GM19043 (cell line): ENCODE data around the gene ENTPD7.
"Not testable (repeated sequence)": the region's sequence is repeated elsewhere in the genome, so short reads cannot be mapped to it uniquely, and the experiment has no call there.

Source experiments
- ATAC-seq: cut with Tn5 transposase; IDR thresholded peaks from one replicate; pipeline ENCODE4 v1.9.1; 2021; ENCODE audit warnings: low read depth; ENCODE audit not compliant: unreplicated experiment

ENTPD7 gene, protein sequence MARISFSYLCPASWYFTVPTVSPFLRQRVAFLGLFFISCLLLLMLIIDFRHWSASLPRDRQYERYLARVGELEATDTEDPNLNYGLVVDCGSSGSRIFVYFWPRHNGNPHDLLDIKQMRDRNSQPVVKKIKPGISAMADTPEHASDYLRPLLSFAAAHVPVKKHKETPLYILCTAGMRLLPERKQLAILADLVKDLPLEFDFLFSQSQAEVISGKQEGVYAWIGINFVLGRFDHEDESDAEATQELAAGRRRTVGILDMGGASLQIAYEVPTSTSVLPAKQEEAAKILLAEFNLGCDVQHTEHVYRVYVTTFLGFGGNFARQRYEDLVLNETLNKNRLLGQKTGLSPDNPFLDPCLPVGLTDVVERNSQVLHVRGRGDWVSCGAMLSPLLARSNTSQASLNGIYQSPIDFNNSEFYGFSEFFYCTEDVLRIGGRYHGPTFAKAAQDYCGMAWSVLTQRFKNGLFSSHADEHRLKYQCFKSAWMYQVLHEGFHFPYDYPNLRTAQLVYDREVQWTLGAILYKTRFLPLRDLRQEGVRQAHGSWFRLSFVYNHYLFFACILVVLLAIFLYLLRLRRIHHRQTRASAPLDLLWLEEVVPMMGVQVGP

DNA sequence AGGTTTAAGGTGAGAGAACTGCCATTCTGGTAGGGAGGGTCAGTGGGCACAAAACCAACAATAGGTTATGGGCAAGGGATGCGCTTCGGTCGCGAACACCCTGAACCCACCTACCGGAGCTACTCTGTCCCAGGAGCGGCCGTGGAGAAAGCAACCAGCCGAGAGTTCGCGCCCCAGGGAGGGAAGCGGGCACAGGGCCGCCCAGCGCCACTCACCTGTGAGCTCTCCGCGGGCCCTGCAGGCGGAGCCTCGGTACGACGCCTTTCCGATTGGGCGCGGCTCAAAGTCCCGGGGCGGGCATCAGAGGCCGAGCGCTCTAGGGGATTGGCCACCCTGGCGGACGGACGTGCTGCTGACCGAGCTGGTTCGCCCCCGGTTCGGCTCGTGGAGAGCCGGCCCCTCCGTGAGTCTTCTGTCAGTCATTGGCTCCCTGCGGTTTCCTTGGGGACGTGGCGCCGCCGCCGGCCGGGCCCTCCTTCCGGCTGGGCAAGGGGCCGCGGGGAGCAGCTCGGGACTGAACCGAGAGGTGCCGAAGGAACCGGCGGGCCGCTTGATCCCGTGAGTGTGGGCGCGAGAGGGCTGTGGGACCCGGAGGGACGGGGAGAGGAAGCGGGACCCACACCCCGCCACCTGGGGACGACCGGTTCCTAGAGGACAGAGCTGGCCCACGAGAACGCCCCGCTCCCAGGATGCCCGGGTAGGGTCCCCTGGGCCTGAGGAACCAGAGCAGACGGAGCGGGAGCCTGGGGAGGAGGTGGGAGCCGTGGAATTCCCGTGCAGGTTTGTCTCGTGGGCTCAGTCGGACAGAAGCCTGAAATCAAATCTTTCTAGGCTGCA is at the start of gene ENTPD7:
Gene ENTPD7, plus strand, starts transcription at position 479 of the 837 bp plus-strand sequence. CDS start 448 bp downstream, outside the sequence.
- peak; percentile 99 for ATAC-seq

DNA sequence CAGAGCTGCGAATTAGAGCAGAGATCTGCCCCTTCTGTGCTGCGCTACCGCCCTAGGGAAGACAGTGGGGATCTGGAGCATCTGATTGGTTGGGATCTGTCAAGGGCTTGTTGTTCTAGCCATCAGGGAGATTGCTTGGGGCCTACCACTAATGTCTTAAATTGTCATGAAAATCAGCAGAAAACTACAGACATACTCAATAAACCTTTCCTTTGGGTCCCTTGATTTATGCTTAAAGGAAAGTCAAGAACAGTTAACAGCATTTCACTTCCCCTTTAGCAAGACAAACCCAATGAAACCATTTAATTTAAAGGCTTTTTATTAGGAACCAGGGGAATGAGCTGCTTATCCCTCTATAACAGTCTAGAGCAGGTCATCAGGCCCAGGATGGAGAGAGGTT is 49.1 kb upstream of the ENTPD7 start:
- no peak for ATAC-seq

DNA sequence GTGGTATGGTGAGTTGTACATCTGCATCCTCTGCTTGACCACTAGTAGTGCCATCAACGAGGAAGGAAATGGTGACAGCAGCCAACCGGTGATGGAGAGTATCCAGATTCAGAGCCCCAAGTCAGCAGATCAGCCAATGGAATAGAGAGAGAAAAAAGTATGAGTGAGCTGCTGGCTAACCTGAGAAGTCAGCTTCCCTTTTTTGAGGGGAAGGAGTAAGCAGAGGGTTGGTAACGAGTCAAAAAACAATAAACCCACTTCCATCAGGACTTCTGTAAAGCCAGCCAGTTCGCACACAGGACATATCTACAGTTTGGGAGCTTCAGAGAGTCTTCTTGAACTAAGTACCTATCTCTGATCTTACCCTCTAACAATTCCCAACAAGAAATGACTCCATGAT is 48.0 kb upstream of the ENTPD7 start:
- no peak for ATAC-seq

DNA sequence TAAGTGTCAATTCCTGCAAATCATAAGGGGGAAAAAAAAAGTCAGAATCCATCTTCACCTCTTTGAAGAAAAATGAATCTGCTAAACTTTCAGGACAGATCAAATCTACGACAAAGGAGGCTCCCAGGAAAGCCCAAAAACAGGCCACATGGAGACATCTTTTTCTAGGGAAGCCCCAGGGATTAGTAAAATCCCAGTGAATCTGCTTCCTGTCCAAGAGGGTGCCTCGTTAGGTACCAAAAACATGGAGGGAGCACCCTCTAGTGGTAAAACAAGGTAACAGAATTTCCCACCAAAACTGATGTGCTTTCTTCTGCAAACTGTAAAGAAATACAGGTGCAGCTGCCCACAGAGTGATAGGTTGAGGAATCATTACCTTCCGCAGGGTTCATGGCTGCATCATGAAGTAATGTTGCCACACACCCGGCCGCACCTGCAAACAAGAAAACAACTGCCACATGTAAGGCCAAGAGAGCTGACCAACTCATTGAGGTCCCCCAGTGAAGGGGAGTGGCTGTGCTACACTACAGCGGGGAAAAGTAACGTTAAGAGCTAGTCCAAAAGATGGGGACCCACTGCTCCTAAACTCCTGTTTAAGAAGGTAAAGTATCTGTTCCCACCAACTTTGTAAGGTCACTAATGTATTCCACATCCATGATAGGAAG is 47.0 kb upstream of the ENTPD7 start:
- no peak for ATAC-seq

DNA sequence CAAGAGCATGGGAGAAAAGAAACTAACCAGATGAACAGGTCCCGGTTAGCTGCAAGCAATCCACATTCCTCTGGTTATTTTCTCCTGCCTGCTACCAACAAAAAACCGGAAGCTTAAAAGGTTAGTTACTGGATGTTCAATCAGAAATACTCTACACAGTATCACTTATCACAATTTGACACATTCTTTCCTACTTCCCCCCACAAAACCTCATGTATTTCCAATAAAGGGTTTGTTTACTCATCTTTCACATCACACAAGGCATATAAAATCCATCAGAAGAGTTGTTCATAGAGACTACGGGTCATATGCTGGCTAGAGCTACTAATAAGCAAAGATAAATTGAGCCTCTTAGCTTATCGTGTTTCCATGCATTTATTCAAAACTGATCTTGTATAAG is 43.9 kb upstream of the ENTPD7 start:
- no peak for ATAC-seq

DNA sequence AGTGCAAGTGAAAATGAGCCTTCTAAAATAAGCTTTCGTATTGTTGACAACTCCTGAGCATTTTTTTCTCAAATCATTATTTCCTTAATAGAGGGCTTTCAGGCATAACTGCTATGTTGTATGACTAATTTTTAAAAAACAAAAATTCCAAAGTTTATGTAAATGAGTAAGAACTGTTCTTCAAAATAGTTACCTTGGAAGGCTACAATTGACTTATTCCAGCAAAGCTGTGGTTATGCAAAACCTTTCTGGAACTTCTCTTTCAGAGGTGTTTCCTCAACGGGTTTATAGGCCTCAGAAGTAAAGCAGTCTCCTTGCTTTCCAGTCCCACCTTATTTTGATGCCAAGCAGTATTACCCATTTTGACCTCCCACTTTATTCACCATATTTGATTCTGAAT is 41.6 kb upstream of the ENTPD7 start:
- ATAC-seq: no peak

DNA sequence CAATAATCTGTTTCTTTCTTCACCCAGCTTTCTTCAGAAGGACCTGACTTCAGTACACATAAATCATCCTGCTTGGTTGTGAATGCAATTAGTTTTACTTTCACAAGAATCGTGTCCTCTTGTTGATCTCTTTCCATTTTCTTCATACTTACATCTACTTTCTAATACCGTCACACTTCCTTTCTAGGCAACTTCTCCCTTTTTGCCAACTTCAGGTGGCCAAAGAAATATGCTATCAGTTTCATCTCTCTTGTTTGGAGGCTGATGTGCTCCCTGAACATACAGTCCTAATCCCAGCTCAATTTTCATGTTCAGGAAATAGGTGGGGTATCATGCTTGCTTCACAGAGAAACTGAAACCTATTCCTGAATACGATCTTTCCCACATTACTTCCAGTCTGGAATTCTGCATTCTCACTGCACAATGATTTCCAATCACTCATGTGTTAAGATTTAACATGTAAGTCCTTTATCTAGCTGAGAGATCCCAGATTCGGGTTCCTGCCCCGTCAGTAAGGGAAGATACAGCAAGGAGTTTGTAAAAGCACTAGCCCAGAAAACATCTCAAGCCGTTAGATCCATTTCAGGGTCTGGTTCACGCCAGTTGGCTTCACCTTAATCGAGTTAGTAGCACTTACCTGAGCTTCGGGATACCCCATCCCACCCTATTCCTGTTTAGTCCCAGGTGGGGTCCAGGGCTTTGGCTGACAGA is 40.1 kb upstream of the ENTPD7 start:
- no peak for ATAC-seq

DNA sequence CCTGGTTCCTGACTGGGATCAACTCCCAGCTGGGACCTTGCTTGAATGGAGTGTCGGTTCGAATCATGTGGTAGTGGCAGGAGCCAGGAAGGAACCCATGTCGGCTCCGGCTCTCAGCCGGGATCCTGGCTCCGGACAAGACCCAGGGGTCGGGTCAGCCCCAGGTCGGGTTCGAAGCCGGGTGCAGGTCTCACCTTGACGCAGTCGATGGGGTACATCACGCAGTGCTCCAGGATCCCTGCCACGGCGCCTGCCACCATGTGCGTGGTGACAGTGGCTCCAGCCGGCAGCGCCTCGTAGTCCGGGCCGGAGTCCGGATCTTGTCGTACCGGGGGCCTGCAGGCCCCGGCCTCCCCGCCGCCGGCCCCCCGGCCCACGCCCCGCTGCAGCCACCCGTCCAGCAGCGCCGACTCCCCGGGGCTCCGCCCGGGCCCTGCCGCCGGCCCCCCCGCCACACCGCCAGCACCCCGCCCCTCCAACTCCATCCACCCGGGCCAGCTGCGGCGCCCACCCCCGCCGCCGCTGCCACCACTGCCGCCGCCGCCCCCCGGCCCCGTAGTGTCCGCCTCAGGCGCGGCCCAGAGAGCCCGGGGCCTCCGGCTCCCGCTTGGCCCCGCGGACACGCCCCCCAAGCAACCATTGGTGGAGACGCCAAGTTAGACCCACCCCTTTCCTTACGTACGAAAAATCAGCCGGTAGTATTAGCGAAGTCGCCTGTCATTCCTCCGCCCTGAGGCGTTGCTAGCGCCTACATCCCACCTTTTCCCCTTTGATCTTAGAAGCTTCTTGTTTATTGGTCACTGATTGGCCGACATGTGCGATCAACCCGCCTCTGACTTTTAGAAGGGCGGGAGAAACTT is 39.2 kb upstream of the ENTPD7 start, which contains the start of gene SLC25A28:
Gene SLC25A28, minus strand, starts transcription at position 589 of the 860 bp plus-strand sequence. Its CDS starts 104 bp downstream, at position 485.
- ATAC-seq: no peak

DNA sequence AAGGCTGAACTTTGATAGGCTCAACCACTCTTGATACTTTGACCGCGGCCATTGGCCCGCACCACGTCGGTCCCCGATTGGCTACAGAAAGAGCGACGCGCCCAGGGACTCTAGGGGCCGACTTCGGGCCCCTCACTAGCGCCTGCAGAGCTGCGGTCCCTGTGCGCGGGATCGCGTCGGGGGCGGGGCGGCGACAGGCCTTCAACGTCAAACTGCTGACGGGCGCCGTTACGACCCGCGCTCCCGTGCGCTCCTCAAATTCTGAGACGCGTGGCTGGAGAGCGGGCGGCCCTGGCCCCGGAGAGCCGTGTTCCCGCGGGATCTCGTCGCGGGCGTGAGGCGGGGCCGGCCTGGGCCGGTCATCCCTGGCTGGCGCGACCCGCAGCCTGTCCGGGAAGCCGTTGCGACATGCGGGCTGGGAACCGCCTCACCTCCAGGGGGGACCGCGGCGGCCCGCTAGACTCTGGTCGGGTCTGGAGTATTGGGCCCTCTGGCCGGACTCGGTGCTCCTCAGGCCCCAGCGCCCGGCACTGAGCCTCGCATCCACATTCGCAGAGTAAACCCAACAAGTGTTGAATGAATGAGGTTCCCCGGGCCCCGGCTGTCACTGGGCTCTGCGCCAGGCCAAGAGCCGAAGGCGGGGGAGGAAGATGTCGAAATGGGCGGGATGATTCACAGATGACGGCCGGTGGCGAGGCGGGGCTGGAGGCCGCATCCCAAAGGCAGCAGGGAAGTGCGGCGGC is 38.4 kb upstream of the ENTPD7 start:
- ATAC-seq: peak; percentile 81

DNA sequence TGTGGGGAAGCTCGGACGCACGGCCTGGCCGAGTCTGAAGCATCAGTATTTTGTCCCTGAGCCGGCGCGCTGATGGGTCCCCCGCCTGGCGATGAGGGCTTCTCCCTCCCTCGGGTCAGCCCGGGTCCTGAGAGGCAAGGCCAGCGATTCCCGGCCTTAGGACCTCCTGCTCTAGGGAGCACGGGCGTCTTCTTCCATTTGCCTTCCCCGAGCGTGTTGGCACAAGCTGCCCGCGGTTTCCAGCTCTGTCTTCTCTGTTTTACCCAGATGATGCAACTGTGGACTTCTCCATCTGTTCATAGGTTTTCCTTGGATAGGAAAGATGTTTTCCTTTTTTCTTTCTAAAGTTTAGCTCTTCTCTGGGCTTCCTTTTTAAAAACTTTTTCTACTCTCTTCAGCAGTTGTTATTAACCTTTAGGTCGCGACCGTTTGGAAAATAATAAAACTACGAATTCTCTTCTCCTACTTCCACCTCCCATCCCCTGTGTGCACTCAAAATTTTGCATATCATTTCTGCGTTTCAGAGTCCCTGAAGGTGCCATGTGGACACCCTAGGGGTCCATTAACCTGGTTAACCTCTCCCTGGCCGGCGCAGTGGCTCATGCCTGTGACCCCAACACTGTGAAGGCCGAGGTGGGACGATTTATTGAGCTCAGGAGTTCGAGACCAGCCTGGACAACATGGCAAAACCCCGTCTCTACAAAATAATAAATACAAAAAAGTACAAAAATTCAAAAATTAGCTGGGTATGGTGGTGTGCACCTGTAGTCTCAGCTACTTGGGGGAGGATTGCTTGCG is 37.7 kb upstream of the ENTPD7 start:
- ATAC-seq: no peak

DNA sequence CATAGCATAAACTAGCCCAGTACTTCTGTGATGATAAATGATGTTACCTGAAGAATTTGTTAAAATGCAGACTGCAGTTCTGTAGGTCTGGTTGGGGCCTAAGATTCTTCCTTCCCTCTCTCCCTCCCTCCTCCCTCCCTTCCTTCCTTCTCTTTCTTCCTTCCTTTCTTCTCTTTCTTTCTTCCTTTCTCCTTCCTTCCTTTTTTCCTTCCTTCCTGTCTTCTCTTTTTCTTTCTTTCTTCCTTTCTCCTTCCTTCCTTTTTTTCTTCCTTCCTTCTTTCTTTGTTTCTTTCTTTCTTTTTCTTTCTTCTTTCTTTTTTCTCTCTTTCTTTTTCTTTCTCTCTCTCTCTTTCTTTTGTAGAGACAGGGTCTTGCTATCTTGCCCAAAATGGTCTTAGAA is 35.4 kb upstream of the ENTPD7 start:
- no peak for ATAC-seq

DNA sequence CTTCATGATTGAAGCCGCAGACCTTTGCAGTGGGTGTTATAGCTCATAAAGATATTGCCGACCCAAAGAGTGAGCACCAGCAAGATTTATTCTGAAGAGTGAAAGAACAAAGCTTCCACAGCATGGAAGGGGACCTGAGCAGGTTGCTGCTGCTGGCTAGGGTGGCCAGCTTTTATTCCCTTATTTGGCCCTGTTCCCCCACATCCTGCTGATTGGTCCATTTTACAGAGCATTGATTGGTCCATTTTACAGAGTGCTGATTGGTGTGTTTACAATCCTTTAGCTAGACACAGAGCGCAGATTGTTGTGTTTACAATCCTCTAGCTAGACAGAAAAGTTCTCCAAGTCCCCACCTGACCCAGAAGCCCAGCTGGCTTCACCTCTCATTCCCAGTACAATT is 34.2 kb upstream of the ENTPD7 start:
- ATAC-seq: not testable (repeated sequence)

DNA sequence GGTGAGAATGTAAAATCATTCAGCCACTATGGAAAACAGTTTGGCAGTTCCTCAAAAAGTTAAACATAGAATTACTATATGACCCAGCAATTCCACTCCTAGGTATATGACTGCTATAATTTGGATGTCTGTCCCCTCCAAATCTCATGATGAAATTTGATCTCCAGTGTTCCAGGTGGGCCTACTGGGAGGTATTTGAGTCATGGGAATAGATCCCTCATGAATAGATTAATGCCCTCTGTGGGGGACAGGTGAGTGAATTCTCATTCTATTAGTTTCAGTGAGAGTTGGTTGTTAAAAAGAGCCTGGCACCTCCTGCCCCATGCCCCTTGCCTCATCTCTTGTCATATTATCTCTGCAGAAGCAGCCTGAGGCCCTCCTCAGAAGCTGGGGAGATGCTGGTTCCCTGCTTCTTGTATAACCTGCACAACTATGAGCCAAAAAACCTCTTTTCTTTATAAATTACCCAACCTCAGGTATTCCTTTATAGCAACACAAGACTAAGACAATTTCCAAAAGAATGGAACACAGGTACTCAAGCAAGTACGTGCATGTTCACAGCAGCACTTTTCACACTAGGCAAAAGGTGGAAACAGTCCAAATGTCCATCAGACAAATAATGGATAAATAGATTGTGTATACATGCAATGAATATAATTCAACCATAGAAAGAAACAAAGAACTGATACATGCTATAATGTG is 30.2 kb upstream of the ENTPD7 start:
- ATAC-seq: no peak

DNA sequence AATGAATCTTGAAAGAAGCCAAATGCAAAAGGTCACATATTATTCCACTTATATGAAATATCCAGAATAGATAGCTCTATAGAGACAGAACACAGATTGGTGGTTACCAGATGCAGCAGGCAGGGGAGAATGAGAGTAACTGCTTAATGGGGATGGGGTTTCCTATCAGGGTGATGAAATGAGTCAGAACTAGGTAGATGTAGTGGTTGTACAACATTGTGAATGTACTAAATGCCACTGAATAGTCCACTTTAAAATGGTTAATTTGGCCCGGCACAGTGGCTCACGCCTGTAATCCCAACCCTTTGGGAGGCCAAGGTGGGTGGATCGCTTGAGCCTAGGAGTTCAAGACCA is 29.7 kb upstream of the ENTPD7 start:
- no peak for ATAC-seq

DNA sequence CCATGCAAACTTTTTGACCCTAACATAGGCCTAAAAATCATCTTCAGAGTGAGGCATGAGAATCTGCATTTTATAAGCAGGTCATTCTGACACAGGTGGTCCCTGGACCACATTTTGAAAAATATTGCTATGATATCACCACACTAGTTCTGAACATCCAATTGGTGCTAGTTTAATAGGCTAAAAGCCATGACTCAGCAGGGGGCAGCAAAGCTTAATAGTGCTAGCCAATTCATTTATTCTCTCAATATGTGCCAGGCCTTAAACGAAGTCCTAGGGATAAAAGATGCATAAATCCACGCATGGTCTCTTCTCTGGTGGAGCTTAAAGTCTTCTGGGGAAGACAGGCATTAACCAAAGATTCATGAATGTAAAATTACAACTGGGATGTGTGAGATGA is 28.9 kb upstream of the ENTPD7 start:
- no peak for ATAC-seq

DNA sequence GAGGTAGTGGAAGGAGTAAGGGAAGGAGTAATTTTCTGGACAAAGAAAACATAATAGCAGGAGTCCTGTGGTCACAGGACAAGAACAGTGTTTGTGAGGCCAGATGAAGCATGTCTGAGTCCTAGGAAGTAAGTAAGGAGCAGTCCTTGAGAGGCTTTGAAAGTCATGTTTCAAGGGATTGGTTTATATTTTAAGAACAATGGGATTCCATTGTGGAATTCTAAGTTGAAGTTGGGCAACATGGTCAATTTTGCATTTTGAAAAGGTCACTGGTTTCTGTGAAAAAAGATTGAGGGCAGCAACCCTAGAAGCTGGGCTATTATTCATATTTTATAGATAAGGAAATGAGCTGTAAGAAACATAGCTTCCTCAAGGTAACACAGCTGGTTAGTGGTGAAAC is 28.3 kb upstream of the ENTPD7 start:
- no peak for ATAC-seq

DNA sequence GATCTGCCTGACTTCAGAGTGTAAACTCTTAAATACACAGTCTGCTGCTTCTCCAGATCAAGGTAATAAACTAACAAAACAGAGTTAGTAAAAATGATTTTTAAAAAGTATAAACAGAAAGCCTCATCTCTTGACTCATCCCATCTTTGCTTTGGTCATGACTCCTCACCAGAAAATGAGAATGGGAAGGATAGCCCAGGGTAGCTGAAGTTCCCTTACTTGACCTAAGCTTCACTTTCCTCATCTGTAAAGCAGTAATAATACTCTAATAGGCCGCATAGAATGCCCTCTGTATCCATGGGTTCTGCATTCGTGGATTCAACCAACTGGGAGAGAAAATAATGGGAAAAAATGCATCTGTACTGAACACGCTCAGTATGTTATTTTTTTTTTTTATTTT is 27.8 kb upstream of the ENTPD7 start:
- ATAC-seq: no peak
